GM12873 (cell line): ENCODE measurements around the gene BCLAF3.

Source experiments
- TF ChIP-seq, protein P1 (sequence below): IDR thresholded peaks from 2 replicates; pipeline ENCODE4 v1.5.1; 2012; ENCODE audit warnings: low read depth, mild to moderate bottlenecking, moderate library complexity, low read length, control low read depth; ENCODE audit not compliant: insufficient read depth; ENCODE audit errors: missing control alignments

The BCLAF3 gene

DNA sequence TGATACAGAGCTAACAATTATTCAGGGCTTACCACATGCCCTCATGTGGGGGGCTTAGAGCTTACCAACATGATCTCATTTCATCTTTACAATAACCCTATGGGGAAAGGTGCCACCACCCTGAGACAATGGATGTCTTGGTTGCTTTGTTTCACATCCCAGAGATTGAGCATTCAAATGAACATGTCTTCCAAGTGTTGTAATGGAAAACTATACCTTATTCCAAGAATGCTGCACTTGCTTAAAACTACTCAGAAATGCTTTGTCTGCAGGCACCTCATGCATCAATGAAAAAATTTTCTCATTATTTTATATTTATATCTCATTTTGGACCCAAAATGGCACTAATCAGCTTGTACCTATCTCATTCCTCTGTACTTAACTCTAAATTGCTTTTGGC is 34.6 kb downstream of the BCLAF3 start:
- TF ChIP-seq, protein P1, sequence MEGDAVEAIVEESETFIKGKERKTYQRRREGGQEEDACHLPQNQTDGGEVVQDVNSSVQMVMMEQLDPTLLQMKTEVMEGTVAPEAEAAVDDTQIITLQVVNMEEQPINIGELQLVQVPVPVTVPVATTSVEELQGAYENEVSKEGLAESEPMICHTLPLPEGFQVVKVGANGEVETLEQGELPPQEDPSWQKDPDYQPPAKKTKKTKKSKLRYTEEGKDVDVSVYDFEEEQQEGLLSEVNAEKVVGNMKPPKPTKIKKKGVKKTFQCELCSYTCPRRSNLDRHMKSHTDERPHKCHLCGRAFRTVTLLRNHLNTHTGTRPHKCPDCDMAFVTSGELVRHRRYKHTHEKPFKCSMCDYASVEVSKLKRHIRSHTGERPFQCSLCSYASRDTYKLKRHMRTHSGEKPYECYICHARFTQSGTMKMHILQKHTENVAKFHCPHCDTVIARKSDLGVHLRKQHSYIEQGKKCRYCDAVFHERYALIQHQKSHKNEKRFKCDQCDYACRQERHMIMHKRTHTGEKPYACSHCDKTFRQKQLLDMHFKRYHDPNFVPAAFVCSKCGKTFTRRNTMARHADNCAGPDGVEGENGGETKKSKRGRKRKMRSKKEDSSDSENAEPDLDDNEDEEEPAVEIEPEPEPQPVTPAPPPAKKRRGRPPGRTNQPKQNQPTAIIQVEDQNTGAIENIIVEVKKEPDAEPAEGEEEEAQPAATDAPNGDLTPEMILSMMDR, result no peak

DNA sequence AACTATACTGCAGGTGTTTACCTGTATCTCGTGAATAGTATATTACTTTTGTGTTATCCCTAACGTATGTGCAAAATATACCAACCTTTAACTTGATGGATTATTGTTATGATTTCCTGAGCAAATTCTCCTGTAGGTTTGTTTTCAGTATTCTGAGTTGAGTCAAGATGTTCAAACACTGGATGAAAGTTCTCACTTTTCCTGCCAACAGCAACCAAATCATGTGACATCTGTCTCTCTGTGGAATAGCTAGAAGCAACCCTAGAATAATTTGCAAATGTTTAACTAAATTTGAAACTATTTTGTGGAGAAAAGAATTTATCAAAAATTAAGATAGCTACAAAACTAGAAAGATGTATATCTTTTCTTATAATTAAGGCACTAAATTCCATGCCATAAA is 35.6 kb downstream of the BCLAF3 start:
- TF ChIP-seq, protein P1, result no peak

DNA sequence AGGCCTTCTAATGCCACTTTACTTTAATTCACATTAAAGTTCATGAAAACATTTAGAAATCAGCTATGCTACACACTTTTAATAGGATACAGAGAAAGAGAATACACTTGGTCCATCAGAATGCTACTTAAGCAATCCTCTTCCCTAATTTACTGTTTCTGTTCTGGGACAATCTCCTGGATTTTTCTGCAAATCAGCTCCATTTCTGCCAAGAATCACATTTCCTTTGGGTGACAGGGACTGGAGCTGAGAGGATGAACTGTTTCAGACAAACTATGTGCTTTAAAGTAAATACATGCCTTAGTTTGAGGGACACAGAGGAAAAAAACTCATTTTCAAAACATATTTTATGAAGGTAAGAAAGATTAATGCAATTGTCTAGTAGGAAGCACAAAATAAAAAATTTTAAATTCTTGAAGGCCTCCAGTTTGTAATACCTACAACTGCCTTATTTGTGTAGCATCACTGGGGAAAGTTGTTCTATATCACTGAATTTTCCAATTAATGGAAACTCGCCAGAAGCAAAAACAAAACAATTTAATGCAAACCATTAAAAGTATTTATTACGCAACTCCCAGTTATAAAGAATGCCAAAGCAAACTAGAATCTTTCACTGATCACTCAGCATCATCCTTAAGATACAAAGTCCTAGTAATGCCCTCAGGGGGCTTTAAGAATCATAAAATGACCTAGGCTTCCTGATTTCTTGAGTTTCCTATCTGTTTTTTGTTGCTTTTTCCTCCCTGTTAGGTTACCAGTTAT is 36.3 kb downstream of the BCLAF3 start:
- TF ChIP-seq, protein P1, result no peak

DNA sequence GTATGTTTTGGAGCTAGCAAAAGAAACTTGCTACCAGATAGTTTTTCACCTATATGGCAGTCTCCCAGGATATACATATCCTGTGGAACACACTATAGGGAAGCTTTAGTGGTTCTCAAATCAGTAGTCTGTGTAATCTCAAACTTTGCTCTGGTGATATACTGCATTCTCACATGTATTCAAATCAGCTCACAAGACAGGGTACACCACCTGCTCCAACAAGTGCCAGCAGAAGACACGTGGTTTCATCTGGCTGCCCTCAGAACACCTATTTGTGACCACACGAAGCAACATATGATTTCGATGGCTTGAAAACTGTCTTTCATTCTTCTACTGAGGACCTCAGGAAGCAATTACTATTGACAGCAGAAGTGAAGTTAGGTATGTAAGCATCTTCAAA is 37.7 kb downstream of the BCLAF3 start:
- TF ChIP-seq, protein P1, result no peak

DNA sequence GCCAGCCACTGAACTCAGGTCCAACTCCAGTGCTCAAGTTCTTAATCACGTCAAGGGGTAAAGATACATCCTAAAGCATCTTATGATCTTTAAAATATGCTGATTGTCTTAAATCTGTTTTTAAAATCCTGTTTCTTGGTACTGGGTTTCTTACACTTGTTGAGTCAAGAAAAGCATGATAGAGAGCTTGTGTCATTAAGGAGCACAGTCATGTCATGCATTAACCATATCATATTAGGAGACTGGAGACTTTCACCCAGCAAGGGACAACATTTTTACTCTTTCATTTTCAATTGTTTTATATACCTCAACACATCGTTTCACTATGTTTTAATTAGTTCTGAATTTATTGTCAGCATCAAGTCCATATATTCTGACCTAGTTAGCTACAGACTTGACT is 41.5 kb downstream of the BCLAF3 start:
- TF ChIP-seq, protein P1, result no peak

DNA sequence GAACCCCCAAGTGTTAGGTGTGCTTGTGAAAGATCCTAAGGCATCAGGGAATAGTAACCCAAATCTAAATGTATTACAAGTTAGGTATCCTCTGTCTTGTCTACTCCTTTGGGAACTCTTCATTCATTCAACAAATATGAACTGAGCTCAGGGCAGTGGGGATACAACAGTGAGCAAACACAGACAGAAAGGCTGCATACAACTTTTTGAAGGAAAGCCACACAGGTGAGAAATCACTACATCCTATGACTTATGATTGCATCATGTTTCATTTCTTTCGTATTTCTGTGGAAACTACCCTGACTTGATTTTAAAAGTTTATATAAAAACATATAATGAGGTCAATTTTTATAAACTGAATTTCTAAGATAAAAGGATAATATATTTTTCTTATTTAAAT is 43.2 kb downstream of the BCLAF3 start:
- TF ChIP-seq, protein P1, result no peak
